ENCODE data around the gene UBA1. TPM values are rescaled to one million over a fixed set of nuclear protein-coding genes. Genes with fewer than 3 reads are reported as not detected.

UBA1 gene
- total RNA-seq, 1 experiment from 2014 or later, result 275 TPM

DNA sequence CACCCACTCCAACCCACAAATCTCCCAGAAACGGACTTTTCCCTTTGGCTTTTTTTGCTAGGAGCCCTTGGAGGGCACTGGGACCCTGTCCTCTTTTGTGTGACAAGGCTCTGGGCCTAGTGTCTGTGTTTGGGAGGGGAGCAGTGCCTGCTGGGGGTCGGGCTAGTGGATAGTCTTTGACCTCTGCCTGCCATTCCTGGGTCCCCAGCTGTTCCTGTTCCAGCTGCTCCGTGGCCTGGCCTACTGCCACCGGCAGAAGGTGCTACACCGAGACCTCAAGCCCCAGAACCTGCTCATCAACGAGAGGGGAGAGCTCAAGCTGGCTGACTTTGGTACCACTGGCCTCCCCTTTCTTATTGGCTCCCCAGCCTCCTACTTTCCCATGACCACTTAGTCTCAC lies 32.4 kb downstream of the UBA1 start:
- H3K79me2 ChIP-seq (ENCODE audit: insufficient read depth, low read length), result peaks cover 24% of the 10 kb centered on the region
- no peak overlapping the region for H3K4me2 ChIP-seq (ENCODE audit: low read length)
- H3K9ac ChIP-seq (ENCODE audit: low read length), result no peak overlapping the region
- H3K27me3 ChIP-seq (ENCODE audit: insufficient read depth, low read length), result no peaks in the 10 kb centered on the region
- no peaks in the 10 kb centered on the region for H3K9me3 ChIP-seq (ENCODE audit: control insufficient read depth in 1 of 2, insufficient read depth in 1 of 2, low read depth in 1 of 2, low read length in 2 of 2)
- H2AFZ ChIP-seq (ENCODE audit: low read depth, low read length, poor library complexity, severe bottlenecking), result no peak overlapping the region
- no peak for DNase-seq (ENCODE audit: low read depth, low spot score)
- ChIA-PET POLR2A (no interaction called here), CTCF (no interaction called here), RAD21 (ENCODE audit: low non-redundant PET in 1 of 2, low total read pairs in 2 of 2, uncharacterized antibody in 2 of 2, unreplicated experiment in 2 of 2) (no interaction called here)
- TF ChIP-seq EZH2phosphoT487 (IDR thresholded peaks at IDR 0.05; ENCODE audit: borderline replicate concordance), result no peak
- TF ChIP-seq ELF1 (IDR thresholded peaks at IDR 0.05; ENCODE audit: borderline replicate concordance, low read depth), result no peak
- no peak for TF ChIP-seq POLR2AphosphoS5 (IDR thresholded peaks at IDR 0.05; ENCODE audit: low read depth, low read length)
- no peak for TF ChIP-seq FOSL1 (IDR thresholded peaks at IDR 0.05; ENCODE audit: low read depth)
- TF ChIP-seq JUND (IDR thresholded peaks at IDR 0.05), result no peak
- no peak for TF ChIP-seq EZH2 (IDR thresholded peaks at IDR 0.05)
- TF ChIP-seq, protein P1, sequence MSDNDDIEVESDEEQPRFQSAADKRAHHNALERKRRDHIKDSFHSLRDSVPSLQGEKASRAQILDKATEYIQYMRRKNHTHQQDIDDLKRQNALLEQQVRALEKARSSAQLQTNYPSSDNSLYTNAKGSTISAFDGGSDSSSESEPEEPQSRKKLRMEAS (IDR thresholded peaks at IDR 0.05), result no peak
- TF ChIP-seq CBX3 (IDR thresholded peaks at IDR 0.05; ENCODE audit: low read depth), result no peak
- no peak for TF ChIP-seq SIN3A (IDR thresholded peaks at IDR 0.05; ENCODE audit: low read depth)
- TF ChIP-seq POLR2A (IDR thresholded peaks at IDR 0.05; ENCODE audit: borderline replicate concordance, extremely low read depth, insufficient read depth, insufficient read length), result no peak
- TF ChIP-seq RAD21 (IDR thresholded peaks at IDR 0.05; ENCODE audit: low read depth), result no peak
- no peak for TF ChIP-seq CEBPB (IDR thresholded peaks at IDR 0.05; ENCODE audit: low read depth)
- TF ChIP-seq, protein P2, sequence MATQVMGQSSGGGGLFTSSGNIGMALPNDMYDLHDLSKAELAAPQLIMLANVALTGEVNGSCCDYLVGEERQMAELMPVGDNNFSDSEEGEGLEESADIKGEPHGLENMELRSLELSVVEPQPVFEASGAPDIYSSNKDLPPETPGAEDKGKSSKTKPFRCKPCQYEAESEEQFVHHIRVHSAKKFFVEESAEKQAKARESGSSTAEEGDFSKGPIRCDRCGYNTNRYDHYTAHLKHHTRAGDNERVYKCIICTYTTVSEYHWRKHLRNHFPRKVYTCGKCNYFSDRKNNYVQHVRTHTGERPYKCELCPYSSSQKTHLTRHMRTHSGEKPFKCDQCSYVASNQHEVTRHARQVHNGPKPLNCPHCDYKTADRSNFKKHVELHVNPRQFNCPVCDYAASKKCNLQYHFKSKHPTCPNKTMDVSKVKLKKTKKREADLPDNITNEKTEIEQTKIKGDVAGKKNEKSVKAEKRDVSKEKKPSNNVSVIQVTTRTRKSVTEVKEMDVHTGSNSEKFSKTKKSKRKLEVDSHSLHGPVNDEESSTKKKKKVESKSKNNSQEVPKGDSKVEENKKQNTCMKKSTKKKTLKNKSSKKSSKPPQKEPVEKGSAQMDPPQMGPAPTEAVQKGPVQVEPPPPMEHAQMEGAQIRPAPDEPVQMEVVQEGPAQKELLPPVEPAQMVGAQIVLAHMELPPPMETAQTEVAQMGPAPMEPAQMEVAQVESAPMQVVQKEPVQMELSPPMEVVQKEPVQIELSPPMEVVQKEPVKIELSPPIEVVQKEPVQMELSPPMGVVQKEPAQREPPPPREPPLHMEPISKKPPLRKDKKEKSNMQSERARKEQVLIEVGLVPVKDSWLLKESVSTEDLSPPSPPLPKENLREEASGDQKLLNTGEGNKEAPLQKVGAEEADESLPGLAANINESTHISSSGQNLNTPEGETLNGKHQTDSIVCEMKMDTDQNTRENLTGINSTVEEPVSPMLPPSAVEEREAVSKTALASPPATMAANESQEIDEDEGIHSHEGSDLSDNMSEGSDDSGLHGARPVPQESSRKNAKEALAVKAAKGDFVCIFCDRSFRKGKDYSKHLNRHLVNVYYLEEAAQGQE (IDR thresholded peaks at IDR 0.05; ENCODE audit: low read depth), result no peak
- no peak for TF ChIP-seq SRF (IDR thresholded peaks at IDR 0.05; ENCODE audit: low read depth)
- no peak for TF ChIP-seq EGR1 (IDR thresholded peaks at IDR 0.05; ENCODE audit: low read depth)
- TF ChIP-seq ZFX (IDR thresholded peaks at IDR 0.05), result no peak
- TF ChIP-seq, protein P3, sequence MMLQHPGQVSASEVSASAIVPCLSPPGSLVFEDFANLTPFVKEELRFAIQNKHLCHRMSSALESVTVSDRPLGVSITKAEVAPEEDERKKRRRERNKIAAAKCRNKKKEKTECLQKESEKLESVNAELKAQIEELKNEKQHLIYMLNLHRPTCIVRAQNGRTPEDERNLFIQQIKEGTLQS (IDR thresholded peaks at IDR 0.05), result no peak
- TF ChIP-seq, protein P4, sequence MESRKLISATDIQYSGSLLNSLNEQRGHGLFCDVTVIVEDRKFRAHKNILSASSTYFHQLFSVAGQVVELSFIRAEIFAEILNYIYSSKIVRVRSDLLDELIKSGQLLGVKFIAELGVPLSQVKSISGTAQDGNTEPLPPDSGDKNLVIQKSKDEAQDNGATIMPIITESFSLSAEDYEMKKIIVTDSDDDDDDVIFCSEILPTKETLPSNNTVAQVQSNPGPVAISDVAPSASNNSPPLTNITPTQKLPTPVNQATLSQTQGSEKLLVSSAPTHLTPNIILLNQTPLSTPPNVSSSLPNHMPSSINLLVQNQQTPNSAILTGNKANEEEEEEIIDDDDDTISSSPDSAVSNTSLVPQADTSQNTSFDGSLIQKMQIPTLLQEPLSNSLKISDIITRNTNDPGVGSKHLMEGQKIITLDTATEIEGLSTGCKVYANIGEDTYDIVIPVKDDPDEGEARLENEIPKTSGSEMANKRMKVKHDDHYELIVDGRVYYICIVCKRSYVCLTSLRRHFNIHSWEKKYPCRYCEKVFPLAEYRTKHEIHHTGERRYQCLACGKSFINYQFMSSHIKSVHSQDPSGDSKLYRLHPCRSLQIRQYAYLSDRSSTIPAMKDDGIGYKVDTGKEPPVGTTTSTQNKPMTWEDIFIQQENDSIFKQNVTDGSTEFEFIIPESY (IDR thresholded peaks at IDR 0.05; ENCODE audit: extremely low read depth, insufficient replicate concordance, low read length), result no peak
- TF ChIP-seq ZNF274 (IDR thresholded peaks at IDR 0.05; ENCODE audit: low read depth, low read length), result no peak
- no peak for TF ChIP-seq YY1 (IDR thresholded peaks at IDR 0.05; ENCODE audit: extremely low read depth, insufficient replicate concordance, low read depth, low read length)
- H3K27ac ChIP-seq (ENCODE audit: low read depth, low read length), result no peak overlapping the region
- no TSS peak for BruUV-seq (replicated peaks)
- intact Hi-C loops (cut with micrococcal nuclease), result no loop called here
- no peaks in the 10 kb centered on the region for H4K20me1 ChIP-seq (ENCODE audit: insufficient read depth)
- H3K4me1 ChIP-seq (ENCODE audit: control insufficient read depth in 1 of 2, insufficient read depth in 2 of 2, low read length in 2 of 2), result no peaks in the 10 kb centered on the region
- peaks cover 14 to 27% of the 10 kb centered on the region in 2 experiments for H3K36me3 ChIP-seq (ENCODE audit: control insufficient read depth in 1 of 2, insufficient read depth in 2 of 2, low read length in 2 of 2)
- no peaks in the 10 kb centered on the region for H3K9me2 ChIP-seq (ENCODE audit: insufficient read depth)
- no peak overlapping the region for H3K4me3 ChIP-seq (replicated peaks in 1 of 2; ENCODE audit: low read depth in 1 of 2, low read length in 2 of 2)
- ATAC-seq, result no peak
